OCI-LY7 (cell line): ENCODE measurements around the gene WDFY2. TPM values are rescaled to one million over a fixed set of nuclear protein-coding genes. Genes with fewer than 3 reads are reported as not detected.
"Not testable (repeated sequence)": the region's sequence is repeated elsewhere in the genome, so short reads cannot be mapped to it uniquely, and the experiment has no call there.

Source experiments
- BruUV-seq: library from RNA; stranded (reverse); fragments of 400-500 nt; replicated peaks from 2 replicates; lab custom pipeline; 2021; lab: Mats Ljungman, UMichigan
- CTCF ChIA-PET: fragments of 300-600 bp; sonication (Branson Sonifier 250); formaldehyde crosslinking; loops from one replicate; lab custom pipeline; 2022; ENCODE audit warnings: antibody characterized with exemption; ENCODE audit not compliant: unreplicated experiment; lab: Charles Lee
- POLR2A ChIA-PET: fragments of 300-600 bp; sonication (Branson Sonifier 250); formaldehyde crosslinking; loops from one replicate; lab custom pipeline; 2022; ENCODE audit warnings: antibody characterized with exemption; lab: Charles Lee
- DNase-seq: peaks from one replicate; pipeline ENCODE4 v3.0.0-alpha.2; 2015; ENCODE audit warnings: low spot score
- H2AFZ ChIP-seq: fragments of 200-600 bp; sonication (generic), shearing (Covaris generic); 2 replicates; pipeline ENCODE4 v1.6.1; 2014; ENCODE audit warnings: mild to moderate bottlenecking, antibody characterized with exemption, low read length, moderate library complexity
- H3K27ac ChIP-seq: fragments of 200-600 bp; sonication (generic); 2 replicates; pipeline ENCODE4 v1.5.1; 2014; ENCODE audit warnings: mixed run types, low read depth, mild to moderate bottlenecking, moderate library complexity, low read length, inconsistent platforms; ENCODE audit not compliant: poor library complexity, severe bottlenecking
- H3K36me3 ChIP-seq: fragments of 200-600 bp; sonication (generic); 2 replicates; pipeline ENCODE4 v1.6.1; 2014; ENCODE audit warnings: mild to moderate bottlenecking, antibody characterized with exemption, low read length, moderate library complexity, mixed read lengths; ENCODE audit not compliant: insufficient read depth
- H3K4me1 ChIP-seq: fragments of 200-600 bp; sonication (generic); 2 replicates; pipeline ENCODE4 v1.5.1; 2014; ENCODE audit warnings: mild to moderate bottlenecking, low read length; ENCODE audit not compliant: insufficient read depth, poor library complexity, severe bottlenecking
- H3K4me2 ChIP-seq: fragments of 200-600 bp; sonication (generic); 2 replicates; pipeline ENCODE4 v1.6.1; 2014; ENCODE audit warnings: mild to moderate bottlenecking, low read length
- H3K4me3 ChIP-seq: fragments of 200-600 bp; sonication (generic); 2 replicates; pipeline ENCODE4 v1.5.1; 2014; ENCODE audit warnings: mild to moderate bottlenecking, low read depth, low read length; ENCODE audit not compliant: poor library complexity, severe bottlenecking
- H3K79me2 ChIP-seq: fragments of 200-600 bp; sonication (generic); 2 replicates; pipeline ENCODE4 v1.6.1; 2016; ENCODE audit warnings: low read depth, mild to moderate bottlenecking, low read length, moderate library complexity, mixed read lengths; ENCODE audit not compliant: insufficient read depth
- H3K9me2 ChIP-seq: fragments of 200-600 bp; sonication (generic); 2 replicates; pipeline ENCODE4 v1.6.1; 2016; ENCODE audit warnings: mild to moderate bottlenecking, low read length, mixed read lengths; ENCODE audit not compliant: insufficient read depth
- H3K9me3 ChIP-seq: fragments of 200-600 bp; sonication (generic); 2 replicates; pipeline ENCODE4 v1.6.1; 2014; ENCODE audit warnings: mild to moderate bottlenecking, mixed run types, low read length, mixed read lengths
- H4K20me1 ChIP-seq: fragments of 200-600 bp; sonication (generic); 2 replicates; pipeline ENCODE4 v1.6.1; 2014; ENCODE audit warnings: mild to moderate bottlenecking, antibody characterized with exemption, low read length, moderate library complexity, mixed read lengths; ENCODE audit not compliant: insufficient read depth
- EZH2phosphoT487 ChIP-seq: fragments of 200-600 bp; sonication (generic); IDR thresholded peaks from 2 replicates; pipeline ENCODE4 v1.6.1; 2018; ENCODE audit warnings: low read depth, borderline replicate concordance, mild to moderate bottlenecking, mixed run types, antibody characterized with exemption, low read length, moderate library complexity, mixed read lengths
- intact Hi-C: fragments of 100-400 bp; cut with micrococcal nuclease; formaldehyde crosslinking; loops from one replicate; pipeline ENCODE4 v1.10.0; 2022; ENCODE audit not compliant: unreplicated experiment
- total RNA-seq, 2 experiments: library from RNA; depleted of rRNA in 1 of 2; stranded (reverse); fragments of >200 nt in 1 of 2; shearing (Covaris generic) in 1 of 2; gene quantifications; 2 replicates each; pipeline ENCODE4 v1.2.3, GENCODE V29; 2014 to 2022
- TF ChIP-seq, protein P1 (sequence below): fragments of 200-600 bp; sonication (generic); conservative IDR thresholded peaks from 2 replicates; pipeline ENCODE4 v1.5.1; 2014; ENCODE audit warnings: mild to moderate bottlenecking, antibody characterized with exemption, low read length, moderate library complexity, mixed read lengths

Gene WDFY2
- total RNA-seq, 2 experiments from 2014 or later, result 6.4 to 18.1 TPM

DNA sequence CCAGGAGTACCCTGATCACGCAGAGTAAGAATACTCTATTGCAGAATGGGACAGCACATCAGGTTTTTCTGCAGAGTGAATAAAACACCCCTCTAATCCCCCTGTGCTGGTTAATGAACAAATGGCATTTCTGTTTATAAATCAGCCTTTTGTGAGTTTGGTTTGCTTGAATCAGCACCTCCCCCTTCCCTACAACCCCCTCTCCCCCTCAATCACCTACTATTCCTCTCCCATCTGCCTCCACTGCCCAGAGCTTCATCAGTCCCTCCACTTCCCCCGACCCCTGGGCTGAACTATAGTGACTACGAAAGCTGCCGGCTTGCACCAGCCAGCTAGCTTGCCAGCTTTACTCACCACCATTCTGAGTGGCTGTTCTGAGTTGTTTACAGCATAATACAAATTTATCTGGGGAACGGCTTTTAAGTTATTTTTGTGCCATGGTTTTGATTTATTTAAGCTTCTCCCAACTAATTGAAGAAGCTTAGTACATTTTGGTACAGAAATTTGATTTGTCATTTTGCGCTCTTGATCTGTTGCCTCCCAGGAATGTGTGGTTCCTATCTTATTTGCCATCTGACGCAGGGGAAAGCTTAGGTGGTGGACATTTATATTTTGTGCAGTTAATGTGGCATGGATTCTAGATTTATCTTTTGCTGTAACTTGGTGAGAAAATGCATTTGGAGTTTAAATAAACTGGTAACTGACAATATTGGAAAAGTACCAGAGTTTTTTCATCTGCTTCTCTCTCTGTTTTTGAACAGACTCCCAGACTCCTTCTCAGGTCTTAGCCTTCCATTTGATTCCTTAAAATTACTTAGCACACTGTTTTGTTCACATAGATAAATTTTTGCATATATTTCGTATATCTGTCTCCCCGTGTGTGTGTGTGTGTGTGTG, 41.7 kb upstream of the WDFY2 start:
- Histone ChIP-seq H4K20me1 (no peaks in the 10 kb centered on the region), H3K4me1 (no peaks in the 10 kb centered on the region), H3K9me3 (no peaks in the 10 kb centered on the region), H3K9me2 (no peaks in the 10 kb centered on the region), H3K36me3 (no peaks in the 10 kb centered on the region), H3K4me3 (no peak overlapping the region), H2AFZ (no peak overlapping the region), H3K4me2 (no peak overlapping the region), H3K79me2 (no peaks in the 10 kb centered on the region), H3K27ac (no peak overlapping the region)
- DNase-seq, result no peak
- CTCF ChIA-PET, result no interaction called here
- BruUV-seq, result no TSS peak
- intact Hi-C loops, result no loop called here
- TF ChIP-seq, protein P1, sequence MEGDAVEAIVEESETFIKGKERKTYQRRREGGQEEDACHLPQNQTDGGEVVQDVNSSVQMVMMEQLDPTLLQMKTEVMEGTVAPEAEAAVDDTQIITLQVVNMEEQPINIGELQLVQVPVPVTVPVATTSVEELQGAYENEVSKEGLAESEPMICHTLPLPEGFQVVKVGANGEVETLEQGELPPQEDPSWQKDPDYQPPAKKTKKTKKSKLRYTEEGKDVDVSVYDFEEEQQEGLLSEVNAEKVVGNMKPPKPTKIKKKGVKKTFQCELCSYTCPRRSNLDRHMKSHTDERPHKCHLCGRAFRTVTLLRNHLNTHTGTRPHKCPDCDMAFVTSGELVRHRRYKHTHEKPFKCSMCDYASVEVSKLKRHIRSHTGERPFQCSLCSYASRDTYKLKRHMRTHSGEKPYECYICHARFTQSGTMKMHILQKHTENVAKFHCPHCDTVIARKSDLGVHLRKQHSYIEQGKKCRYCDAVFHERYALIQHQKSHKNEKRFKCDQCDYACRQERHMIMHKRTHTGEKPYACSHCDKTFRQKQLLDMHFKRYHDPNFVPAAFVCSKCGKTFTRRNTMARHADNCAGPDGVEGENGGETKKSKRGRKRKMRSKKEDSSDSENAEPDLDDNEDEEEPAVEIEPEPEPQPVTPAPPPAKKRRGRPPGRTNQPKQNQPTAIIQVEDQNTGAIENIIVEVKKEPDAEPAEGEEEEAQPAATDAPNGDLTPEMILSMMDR, result no peak
- no peak for TF ChIP-seq EZH2phosphoT487
- POLR2A ChIA-PET, result interaction anchor here (0.5 to 0.8 kb wide), 3 partner anchors 8 to 615 kb away, joined by 3 read pairs; no protein-coding TSS in a partner anchor

- H3K79me2 ChIP-seq, H3K4me3 ChIP-seq, H3K9me2 ChIP-seq, H3K4me2 ChIP-seq, H3K4me1 ChIP-seq, H4K20me1 ChIP-seq, BruUV-seq, H3K27ac ChIP-seq, DNase-seq, intact Hi-C loops, H3K36me3 ChIP-seq, H3K9me3 ChIP-seq, H2AFZ ChIP-seq, POLR2A ChIA-PET, CTCF ChIA-PET: not testable (repeated sequence)
Observed at GRCh38 chr13:51545446-51545845, 38.8 kb upstream of the WDFY2 start.

- Histone ChIP-seq H3K36me3 (no peaks in the 10 kb centered on the region), H3K9me2 (no peaks in the 10 kb centered on the region), H3K4me1 (no peaks in the 10 kb centered on the region), H3K4me2 (no peak overlapping the region), H2AFZ (no peak overlapping the region), H3K9me3 (no peaks in the 10 kb centered on the region), H4K20me1 (no peaks in the 10 kb centered on the region), H3K27ac (no peak overlapping the region), H3K79me2 (no peaks in the 10 kb centered on the region), H3K4me3 (no peak overlapping the region)
- no TSS peak for BruUV-seq
- no peak for TF ChIP-seq EZH2phosphoT487
- TF ChIP-seq, protein P1, result no peak
- intact Hi-C loops, result no loop called here
- CTCF ChIA-PET, result no interaction called here
- POLR2A ChIA-PET, result interaction anchor here (0.7 kb wide), 1 partner anchor 196 kb away, joined by 3 read pairs; no protein-coding TSS in a partner anchor
- DNase-seq, result no peak
Observed at GRCh38 chr13:51547425-51548176, 36.7 kb upstream of the WDFY2 start.
